GM19438 (cell line): Measurements from ENCODE around the gene SRP14.
A peak's percentile ranks its signal among the peaks of the same experiment; 100 is the strongest.
"Not testable (repeated sequence)": the region's sequence is repeated elsewhere in the genome, so short reads cannot be mapped to it uniquely, and the experiment has no call there.

Experiments
- ATAC-seq: cut with Tn5 transposase; IDR thresholded peaks from one replicate; pipeline ENCODE4 v1.9.1; 2021; ENCODE audit warnings: low read depth; ENCODE audit not compliant: unreplicated experiment

Gene SRP14, protein sequence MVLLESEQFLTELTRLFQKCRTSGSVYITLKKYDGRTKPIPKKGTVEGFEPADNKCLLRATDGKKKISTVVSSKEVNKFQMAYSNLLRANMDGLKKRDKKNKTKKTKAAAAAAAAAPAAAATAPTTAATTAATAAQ

DNA sequence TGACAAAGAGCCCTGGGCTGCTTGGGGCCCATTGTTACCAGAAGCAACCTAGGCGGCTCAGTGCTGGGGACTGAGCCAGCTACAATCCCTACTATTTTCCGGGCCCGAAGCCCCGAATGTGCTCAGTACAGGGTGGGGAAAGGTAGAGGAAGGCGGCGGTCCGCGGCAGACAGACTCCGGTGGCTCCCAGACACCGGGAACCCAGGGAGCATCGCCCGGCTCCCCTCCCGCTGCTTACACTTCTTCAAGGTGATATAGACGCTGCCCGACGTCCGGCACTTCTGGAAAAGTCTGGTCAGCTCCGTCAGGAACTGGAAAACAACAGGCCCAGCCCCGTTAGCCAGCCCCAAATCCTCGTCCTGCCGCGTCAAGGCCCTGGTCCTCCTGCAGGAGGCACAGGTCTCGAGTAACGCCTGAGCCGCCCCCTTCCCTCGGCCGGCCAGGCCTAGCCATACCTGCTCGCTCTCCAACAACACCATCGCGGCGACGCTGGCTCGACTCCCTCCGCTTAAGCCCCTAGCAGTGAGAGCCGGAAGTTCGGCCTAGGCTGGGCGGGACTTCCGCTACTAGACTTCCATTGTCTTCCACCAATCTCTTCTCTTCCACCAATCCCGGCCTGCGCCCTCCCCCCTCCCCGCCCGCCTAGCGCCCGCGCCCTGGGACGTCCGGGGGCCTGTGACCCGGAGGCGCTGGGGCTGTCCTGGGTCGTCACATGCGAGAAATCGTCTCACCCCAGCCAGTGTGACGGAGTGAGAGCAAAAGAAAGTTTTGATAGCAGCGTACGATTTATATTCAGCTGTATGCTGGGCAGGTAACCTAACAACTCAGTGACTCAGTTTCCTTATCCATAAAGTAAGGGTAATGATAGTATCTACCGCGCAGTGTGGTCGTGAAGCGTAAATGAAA lies at the start of gene SRP14:
Gene SRP14 (minus strand): TSS at position 544 of the 906 bp plus-strand sequence. CDS start 65 bp downstream, at position 479.
- peak; percentile 89 for ATAC-seq

DNA sequence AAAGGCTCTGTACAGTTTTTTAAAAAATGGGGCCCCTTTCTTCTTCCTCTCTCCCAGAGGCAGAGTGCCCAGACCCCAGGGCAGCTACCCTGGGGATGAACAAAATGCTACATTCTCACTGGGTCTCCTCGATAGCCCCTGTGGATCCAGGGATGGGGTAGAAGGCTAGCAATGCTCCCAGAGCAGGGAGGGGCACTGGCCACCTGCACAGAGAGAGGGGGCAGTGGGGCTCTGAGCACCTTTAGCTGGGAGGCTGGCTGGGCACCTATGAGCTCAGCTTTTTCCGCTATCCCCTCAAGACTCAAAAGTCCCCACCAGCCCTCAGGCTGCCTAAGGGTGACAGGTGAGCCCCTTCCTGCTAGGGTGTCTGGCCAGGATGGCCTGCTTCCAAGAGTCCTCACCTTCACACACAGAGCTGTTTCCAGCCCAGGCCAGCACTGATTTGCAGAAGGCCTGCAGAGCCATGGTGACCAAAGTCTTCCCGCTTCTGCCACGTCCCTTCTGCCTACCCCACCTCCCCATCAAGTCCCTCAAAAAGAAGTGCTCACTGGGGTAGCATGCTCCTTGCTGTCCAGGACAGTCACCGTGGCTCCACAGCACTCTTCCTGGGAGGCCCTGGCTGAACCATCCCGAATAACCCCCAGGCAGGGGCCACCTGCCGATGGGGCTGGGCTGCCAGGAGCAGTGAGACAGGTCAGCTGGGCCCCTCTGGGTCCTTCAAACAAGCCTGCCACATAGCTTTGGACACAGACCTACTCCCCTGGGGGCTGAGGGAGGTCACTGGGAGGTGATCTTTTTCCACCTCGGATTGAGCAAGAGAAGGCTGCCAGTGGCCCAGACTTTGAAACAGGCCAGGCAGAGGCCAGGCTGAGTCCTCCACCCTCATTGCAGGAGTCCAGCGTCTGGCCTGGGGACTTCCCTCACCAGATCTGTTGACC lies 49.3 kb upstream of the SRP14 start:
- ATAC-seq = no peak

DNA sequence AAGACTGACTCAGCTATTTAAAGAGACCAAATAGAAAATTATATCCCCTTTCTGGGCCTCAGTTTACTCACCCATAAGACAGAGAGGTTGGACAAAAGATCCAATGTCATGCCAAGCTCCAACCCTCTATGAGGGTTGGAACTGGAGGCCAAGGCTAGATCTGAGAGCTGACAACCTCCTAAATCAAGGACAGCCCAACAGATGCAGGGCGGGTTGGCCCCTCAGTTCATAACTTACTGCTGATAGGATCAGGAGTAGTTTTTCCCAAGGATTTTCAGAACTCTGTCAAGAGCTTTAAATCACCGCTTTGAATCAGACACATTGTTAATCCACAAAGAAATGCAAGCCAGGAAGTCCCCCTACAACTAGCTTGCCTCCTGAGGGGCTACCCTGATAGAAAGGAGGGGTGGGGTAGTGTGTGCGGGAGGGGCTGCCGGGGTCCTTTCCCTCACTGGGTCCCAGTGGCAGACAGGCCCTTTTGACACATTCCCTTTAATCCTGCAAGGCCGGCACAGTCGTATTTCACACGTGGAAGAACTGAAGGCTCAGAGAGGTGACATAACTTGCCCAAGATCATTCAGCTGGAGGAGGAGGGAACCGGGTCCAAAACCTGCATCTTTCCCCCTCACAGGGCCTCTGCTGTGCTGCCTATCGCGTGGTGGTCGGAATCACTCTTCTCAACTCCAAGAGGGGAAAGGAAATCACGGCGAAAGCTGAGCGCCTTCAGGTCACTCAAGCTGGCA lies 48.3 kb upstream of the SRP14 start:
- no peak for ATAC-seq

DNA sequence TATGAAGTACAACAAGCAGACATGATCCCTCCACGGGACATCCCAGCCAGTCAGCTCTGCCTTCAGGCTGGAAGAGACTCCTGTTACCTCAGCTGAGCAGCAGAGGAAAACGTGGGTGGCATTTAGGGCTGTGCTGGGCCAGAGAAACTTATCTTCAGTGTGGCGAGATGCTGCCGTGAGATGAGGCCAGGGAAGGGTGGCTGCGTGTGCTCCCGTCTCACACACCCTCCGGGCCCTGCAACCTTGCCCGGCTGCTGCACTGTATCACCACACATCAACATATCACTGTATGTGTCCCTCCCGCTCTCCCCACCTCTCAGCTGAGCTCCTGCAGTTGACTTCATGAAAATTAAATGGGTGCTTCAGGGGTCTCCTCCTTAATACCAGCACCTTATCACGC lies 46.3 kb upstream of the SRP14 start:
- no peak for ATAC-seq

DNA sequence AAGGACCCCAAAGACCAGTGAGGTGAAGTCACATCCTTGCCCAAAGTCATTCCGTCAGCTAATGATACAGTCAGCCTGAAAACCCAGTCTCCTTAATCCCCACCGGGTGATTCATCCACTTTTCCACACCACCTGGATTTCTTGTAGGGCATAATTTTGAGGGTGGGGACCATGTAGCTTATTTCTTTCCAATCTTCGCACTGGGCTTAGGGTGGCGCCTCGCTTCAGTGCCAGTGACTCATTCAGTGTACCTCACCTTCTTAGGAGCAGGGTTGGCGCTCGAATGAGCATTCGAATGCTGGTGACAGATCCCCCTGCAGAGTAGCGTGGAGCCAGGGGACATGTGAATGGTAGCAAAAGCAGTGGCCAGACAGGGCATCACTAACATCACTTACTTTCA lies 45.7 kb upstream of the SRP14 start:
- ATAC-seq = no peak

DNA sequence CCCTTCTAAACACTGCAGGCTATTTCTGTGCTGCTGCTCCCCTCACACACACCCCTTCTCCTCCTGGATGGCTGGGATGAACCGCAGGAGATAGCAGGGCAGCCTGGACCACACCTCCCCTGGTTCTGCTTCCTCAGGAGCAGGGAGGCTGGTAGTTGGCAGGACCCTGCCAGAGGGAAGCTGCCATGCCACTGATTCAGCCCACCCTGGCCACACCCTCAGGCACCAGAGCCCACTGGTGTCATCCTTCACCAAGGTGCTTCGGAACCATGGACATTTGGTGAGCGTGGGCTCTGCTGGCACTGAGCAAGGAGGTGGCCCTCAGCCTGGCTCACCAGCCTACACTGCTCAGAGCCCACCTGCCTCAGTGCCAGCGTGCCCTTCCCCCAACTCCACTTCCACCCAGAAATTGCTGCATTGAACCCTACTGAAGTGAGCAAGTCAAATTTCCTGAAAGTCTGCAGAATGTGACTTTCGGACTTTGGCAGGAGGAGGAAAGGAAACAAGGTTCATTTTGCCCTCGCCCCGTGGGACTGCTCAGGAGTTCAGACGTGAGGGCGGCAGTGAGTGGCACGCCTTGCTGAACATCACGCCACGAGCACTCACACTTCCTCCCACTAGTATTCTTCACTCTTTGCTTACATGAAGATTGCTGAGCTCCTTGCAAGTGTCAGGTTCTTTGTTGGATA lies 43.4 kb upstream of the SRP14 start:
- no peak for ATAC-seq

DNA sequence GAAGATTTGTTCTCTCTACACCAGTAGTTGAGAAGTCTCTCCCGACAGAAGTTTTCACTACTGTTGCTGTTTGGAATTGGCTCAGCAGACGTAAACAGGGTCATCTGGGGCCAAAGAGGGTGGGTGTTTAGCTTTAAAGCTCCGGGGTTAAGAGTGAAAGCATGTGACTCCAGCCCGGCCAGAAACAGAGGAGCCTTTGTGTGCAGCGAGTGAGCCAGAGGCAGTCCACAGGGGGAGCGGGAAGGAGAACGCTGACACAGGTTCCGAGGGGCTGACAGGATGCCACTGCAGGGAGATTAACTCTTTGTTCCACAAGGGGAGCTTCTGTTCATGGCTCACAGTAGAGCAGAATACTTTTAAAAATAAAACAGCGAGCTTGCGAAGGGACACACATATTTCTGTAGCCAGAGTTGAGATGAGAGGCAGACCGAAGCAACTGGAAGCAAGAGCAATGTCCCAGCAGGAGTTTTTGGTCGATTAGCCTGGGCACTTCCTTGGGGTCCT lies 42.8 kb upstream of the SRP14 start:
- no peak for ATAC-seq

DNA sequence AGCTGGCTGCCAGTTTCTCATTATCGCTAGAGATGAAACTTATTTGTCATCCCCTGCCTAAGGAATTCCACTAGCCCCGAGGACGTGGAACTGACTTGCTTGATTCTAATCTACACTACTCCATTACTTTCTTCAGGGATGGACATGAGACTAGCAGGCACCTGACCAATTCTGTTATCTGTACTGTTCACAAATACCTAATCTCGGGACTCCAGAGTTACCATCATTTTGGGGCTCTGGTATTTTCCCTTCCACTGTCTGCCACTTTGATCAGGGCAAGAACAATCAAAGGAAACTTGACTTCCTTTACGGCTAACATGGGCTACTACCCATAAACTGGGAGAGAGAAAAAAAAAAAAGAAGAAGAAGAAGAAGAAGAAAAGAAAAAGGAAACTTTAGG lies 41.9 kb upstream of the SRP14 start:
- no peak for ATAC-seq

DNA sequence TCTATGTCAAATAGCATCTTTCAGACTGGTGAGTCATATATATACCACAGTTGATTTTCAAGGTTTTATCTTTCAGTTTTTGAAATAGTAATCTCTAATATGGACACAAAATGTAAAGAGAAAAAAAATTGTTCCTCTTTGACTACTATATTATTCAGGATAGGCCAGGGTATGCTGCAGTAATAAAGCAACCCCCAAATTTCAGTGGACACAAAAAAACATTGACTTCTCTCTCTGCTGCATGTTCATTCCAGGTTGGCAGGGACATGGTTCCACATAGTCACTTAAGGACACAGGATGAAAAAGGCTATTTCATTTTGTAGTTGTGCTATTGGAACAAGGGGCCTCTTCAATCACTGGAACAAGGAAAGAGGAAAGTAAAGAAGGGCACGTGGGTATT lies 41.1 kb upstream of the SRP14 start:
- ATAC-seq = no peak

DNA sequence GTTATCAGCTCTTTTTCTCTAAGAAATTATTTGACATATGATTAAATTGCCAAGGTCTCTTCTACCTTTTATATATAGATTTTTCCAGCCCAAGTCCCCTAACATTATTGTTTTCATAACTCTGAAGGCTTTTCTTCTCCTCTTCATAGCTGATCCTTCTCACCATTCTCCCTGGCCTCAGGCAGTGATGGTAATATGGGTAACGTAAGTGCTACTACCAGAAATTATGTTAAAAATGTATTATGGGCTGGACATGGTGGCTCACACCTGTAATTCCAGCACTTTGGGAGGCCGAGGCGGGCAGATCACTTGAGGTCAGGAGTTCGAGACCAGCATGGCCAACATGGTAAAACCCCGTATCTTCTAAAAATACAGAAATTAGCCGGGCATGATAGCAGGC lies 40.5 kb upstream of the SRP14 start:
- ATAC-seq = no peak

DNA sequence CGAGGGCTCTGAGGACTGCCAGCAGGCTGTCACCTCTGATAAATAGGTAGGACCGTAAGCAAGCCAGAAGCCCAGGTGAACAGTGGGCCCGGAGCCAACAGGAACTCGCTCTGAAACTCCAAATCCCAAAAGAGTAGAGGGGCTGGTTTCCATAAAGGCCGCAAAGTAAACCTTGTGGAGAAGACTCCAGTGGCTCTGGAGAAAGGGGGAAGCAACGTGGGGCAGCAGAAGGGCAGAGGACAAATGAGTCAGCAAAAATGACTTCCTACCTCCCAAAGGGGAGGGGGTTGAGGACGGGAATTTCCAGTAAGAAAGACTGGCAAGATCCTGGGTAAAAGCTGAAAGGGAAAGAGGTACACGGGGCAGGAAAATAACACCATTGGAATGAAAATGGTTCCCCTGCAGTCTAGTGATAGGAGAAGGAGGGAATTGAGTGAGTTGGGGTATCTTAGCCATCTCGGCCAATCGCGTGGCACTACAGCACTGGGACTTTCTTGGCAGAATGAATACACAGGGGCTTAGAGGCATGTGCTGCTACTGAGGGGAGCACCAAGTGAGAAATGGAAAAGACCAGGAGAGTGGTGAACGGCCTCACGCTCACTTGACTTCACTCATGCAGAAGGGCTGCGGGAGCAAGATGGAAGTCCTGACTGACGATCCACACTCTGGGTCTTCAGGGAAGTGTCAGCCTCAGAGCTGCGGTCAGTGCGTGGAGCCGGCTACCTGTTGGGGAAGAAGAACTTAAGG lies 36.5 kb upstream of the SRP14 start:
- no peak for ATAC-seq

DNA sequence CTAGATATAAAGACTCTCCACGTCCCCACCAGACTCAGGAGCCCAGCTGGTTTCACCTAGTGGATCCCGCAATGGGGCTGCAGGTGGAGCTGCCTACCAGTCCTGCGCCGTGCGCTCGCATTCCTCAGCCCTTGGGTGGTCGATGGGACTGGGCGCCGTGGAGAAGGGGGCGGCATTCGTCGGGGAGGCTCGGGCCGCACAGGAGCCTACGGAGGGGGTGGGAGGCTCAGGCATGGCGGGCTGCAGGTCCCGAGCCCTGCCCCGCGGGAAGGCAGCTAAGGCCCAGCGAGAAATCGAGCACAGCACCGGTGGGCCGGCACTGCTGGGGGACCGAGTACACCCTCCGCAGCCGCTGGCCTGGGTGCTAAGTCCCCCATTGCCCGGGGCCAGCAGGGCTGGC lies 35.7 kb upstream of the SRP14 start:
- not testable (repeated sequence) for ATAC-seq

DNA sequence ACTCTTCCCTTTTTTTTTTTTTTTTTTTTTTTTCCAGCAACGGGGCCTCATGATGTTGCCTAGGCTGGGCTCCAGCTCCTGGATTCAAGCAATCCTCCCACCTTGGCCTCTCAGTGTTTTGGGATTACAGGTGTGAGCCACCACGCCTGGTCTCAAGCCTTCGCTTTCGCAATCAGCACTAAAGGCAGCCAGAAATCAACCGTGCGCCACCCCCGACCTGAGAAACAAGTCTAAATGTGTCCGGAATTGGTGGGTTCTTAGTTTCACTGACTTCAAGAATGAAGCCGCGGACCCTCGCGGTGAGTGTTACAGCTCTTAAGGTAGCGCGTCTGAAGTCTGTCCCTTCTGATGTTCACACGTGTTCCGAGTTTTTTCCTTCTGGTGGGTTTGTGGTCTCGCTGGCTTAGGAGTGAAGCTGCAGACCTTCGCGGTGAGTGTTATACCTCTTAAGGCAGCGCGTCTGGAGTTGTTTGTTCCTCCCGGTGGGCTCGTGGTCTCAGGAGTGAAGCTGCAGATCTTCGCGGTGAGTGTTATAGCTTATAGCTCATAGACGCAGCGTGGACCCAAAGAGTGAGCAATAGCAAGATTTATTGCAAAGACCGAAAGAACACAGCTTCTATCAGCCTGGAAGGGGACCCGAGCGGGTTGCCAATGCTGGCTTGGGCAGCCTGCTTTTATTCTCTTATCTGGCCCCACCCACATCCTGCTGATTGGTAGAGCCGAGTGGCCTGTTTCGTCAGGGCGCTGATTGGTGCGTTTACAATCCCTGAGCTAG lies 34.9 kb upstream of the SRP14 start:
- not testable (repeated sequence) for ATAC-seq

DNA sequence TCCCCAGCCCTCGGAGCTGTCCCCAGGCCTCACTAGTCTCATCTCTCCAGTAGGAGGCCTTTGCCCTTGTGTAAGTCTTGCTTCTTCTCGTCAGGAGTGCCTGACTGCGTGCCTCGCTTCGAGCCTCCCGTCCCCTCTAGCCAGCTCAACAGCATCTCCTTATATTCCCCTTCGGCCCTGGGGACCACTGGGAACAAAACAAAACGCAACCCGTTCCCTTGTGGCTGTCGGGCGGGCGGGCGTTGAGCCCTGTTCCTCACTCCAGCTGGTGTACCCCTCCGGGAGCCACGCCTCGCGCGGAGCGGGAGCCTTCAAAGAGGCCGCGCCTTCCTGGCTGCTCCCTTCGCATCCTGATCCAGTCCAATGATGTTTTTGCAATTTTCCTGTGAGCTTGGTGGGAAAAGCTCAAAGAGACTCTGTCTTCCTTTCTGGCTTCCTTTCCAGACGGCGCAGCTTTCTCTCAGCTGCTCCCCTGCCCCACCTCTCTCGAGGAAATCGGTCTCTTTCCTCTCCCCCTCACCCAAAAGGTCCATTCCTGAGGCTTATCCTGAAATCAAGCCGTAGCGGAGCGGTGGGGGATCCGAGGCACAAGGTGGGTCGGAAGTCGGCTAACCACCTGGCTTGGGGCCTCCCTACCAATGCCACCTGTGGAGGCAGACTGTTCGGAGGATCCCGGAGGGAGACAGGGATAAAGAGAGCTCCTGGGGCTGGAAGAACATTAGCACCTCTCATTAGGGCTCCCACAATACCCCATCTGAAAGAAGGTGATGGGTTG lies 33.4 kb upstream of the SRP14 start:
- no peak for ATAC-seq

DNA sequence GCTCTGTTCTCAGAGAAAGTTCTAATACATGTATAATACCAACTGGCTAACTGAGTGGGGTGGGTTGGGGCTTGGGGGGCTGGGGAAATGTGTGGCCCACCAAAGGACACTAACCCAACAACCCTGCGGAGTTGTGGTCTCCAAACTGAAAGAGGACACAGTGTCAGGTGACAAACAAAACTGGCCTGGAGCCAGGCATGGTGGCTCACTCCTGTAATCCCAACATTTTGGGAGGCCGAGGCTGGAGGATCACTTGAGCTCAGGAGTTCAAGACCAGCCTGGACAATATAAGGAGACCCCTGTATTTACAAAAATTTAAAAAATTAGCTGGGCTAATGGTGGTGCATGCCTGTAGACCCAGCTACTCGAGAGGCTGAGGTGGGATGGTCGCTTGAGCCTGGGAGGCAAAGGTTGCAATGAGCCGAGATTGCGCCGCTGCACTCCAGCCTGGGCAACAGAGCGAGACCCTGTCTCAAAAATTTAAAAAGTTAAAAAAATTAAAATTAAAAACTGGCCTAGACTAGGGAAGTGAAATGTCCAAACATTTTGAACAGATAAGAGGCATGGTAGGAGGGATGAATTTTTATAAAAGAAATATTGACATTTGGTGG lies 31.7 kb upstream of the SRP14 start:
- ATAC-seq = no peak

DNA sequence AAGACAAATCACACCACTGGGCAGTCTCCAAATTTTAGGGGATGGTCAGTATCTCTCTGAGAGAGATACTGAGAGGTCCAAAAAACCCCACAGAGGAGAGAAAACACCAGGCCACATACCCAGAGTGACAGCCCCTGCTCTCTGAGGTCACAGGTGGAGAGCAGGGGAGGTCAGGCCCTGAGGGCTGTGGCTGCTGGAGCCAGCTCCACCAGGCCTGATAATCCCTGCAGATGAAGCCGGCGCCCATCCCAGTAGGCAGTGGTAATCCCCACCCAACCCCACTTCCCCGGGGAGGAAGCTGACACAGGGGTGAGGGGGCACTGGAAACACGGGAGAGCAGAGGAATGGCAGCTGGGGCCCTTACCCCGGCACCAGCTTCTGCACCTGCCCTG lies 31.2 kb upstream of the SRP14 start:
- ATAC-seq = no peak
